HFFc6 (cell line): ENCODE results near the gene B4GALT5. TPM values are rescaled to one million over a fixed set of nuclear protein-coding genes. Genes with fewer than 3 reads are reported as not detected.

Experiments
- DNase-seq: peaks from one replicate; pipeline ENCODE4 v3.0.0-alpha.2; 2018
- H3K27ac Mint-ChIP-seq: 2 replicates; pipeline ENCODE4 v1.8.0; 2020; ENCODE audit warnings: mild to moderate bottlenecking, mixed read lengths
- H3K27me3 Mint-ChIP-seq: 2 replicates; pipeline ENCODE4 v1.8.0; 2021; ENCODE audit warnings: mild to moderate bottlenecking, moderate library complexity, mixed read lengths; ENCODE audit not compliant: insufficient read depth
- H3K36me3 Mint-ChIP-seq: 2 replicates; pipeline ENCODE4 v1.8.0; 2021; ENCODE audit warnings: low read depth, mixed read lengths
- H3K4me1 Mint-ChIP-seq: 2 replicates; pipeline ENCODE4 v1.8.0; 2020; ENCODE audit warnings: low read depth, mixed read lengths
- H3K4me3 Mint-ChIP-seq: 2 replicates; pipeline ENCODE4 v1.8.0; 2020; ENCODE audit warnings: mild to moderate bottlenecking, moderate library complexity, mixed read lengths
- H3K9me3 Mint-ChIP-seq: 2 replicates; pipeline ENCODE4 v1.8.0; 2020; ENCODE audit warnings: mild to moderate bottlenecking, mixed read lengths
- total RNA-seq, 6 experiments: library from RNA; stranded (reverse); fragmentation: NEBNext Ultra II Directional; extraction: Animal tissue kit (Norgen Biotek cat#: 25700); gene quantifications; 2 replicates in 1 of 6; 3 replicates in 5 of 6; pipeline ENCODE4 v1.2.3, GENCODE V29; 2021
- TF ChIP-seq, protein P1 (sequence below): fragments of 200-600 bp; sonication (generic); IDR thresholded peaks from 2 replicates; pipeline ENCODE4 v1.5.0; 2021; ENCODE audit warnings: antibody characterized with exemption, mild to moderate bottlenecking

The B4GALT5 gene
- total RNA-seq, 6 experiments from 2014 or later = 19.7 to 25.0 (median 21.9) TPM

- DNase-seq = no peak
- Mint-ChIP-seq H3K36me3 (no peaks in the 10 kb centered on the region), H3K27me3 (peaks cover 20% of the 10 kb centered on the region), H3K27ac (peak overlapping the region; percentile 6; the same call in 1 of the 2 replicates), H3K4me3 (no peak overlapping the region), H3K4me1 (peaks cover 42% of the 10 kb centered on the region), H3K9me3 (no peaks in the 10 kb centered on the region)
- TF ChIP-seq, protein P1, sequence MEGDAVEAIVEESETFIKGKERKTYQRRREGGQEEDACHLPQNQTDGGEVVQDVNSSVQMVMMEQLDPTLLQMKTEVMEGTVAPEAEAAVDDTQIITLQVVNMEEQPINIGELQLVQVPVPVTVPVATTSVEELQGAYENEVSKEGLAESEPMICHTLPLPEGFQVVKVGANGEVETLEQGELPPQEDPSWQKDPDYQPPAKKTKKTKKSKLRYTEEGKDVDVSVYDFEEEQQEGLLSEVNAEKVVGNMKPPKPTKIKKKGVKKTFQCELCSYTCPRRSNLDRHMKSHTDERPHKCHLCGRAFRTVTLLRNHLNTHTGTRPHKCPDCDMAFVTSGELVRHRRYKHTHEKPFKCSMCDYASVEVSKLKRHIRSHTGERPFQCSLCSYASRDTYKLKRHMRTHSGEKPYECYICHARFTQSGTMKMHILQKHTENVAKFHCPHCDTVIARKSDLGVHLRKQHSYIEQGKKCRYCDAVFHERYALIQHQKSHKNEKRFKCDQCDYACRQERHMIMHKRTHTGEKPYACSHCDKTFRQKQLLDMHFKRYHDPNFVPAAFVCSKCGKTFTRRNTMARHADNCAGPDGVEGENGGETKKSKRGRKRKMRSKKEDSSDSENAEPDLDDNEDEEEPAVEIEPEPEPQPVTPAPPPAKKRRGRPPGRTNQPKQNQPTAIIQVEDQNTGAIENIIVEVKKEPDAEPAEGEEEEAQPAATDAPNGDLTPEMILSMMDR = no peak
Measured at GRCh38 chr20:49594931-49595315, 118.8 kb downstream of the B4GALT5 start.

DNA sequence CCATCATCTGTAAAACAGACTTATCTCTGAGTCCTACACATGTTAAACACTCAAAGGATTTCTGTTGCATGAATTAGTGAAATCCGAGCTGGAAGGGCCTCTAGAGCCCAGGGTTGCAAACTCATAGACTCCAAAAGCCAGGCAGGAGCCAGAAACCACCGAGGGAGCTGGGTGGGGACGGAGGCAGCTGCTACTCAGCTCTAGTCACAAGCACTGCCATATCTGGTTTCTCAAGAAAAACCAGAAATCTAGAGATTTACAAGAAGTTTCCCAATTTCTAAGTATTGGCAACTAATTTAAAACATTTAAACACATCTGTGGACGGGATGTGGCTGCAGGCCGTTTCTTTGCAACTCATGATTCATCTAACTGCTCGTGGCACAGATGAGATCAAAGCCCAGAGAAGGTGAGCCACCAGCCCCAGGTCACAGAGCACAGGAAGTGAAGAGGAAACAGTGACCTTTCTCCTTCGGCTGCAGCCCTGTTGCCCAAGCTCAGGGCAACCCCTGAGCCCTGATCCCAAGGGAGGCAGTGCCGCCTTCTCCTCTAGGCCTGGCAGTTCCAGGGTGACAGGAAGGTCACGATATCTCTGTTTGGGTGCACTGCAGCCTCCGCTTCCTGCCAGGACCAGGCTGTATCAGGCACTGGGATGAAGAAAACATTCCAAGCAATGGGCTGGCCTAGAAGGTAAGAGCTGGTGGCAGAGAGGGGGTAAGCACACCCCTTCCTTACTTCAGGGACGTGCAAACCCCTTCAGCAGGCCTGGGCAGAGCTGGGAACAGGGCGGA, 119.3 kb downstream of the B4GALT5 start:
- Mint-ChIP-seq H3K9me3 (no peaks in the 10 kb centered on the region), H3K27ac (peak overlapping the region; percentile 53), H3K4me1 (peaks cover 42% of the 10 kb centered on the region), H3K36me3 (no peaks in the 10 kb centered on the region), H3K27me3 (peaks cover 23% of the 10 kb centered on the region), H3K4me3 (no peak overlapping the region)
- TF ChIP-seq, protein P1 = no peak
- peak; percentile 36 for DNase-seq

GRCh38 chr20:49593466-49594142, 120.1 kb downstream of the B4GALT5 start:
- TF ChIP-seq, protein P1 = no peak
- Mint-ChIP-seq H3K4me1 (peaks cover 46% of the 10 kb centered on the region), H3K27ac (peak overlapping the region; percentile 53), H3K27me3 (peaks cover 27% of the 10 kb centered on the region), H3K36me3 (no peaks in the 10 kb centered on the region), H3K9me3 (no peaks in the 10 kb centered on the region), H3K4me3 (no peak overlapping the region)
- DNase-seq = no peak

- H3K4me3 Mint-ChIP-seq = no peak overlapping the region
- no peaks in the 10 kb centered on the region for H3K9me3 Mint-ChIP-seq
- peaks cover 32% of the 10 kb centered on the region for H3K27me3 Mint-ChIP-seq
- no peak for DNase-seq
- no peaks in the 10 kb centered on the region for H3K36me3 Mint-ChIP-seq
- no peak overlapping the region for H3K27ac Mint-ChIP-seq
- TF ChIP-seq, protein P1 = no peak
- peaks cover 59% of the 10 kb centered on the region for H3K4me1 Mint-ChIP-seq
Measured at GRCh38 chr20:49592120-49592519, 121.6 kb downstream of the B4GALT5 start.

GRCh38 chr20:49591217-49591865, 122.3 kb downstream of the B4GALT5 start:
- Mint-ChIP-seq H3K4me3 (no peak overlapping the region), H3K27me3 (peaks cover 34% of the 10 kb centered on the region), H3K27ac (no peak overlapping the region), H3K9me3 (no peaks in the 10 kb centered on the region), H3K36me3 (no peaks in the 10 kb centered on the region), H3K4me1 (peaks cover 60% of the 10 kb centered on the region)
- TF ChIP-seq, protein P1 = no peak
- no peak for DNase-seq
